GM12801 (cell line): Measurements from ENCODE around the gene CRYZ.

Experiments used
- TF ChIP-seq, protein P1 (sequence below): IDR thresholded peaks from one replicate; pipeline ENCODE4 v1.5.1; 2011; ENCODE audit warnings: control low read depth; ENCODE audit not compliant: insufficient read length; ENCODE audit errors: extremely low read depth

Gene CRYZ

GRCh38 chr1:74732960-74733603, at the start of gene CRYZ, which contains the start of gene TYW3:
TSS of gene CRYZ (minus strand) at chr1:74733050. CDS start at chr1:74724821, 8,229 bp downstream.
TSS of gene TYW3 (plus strand) at chr1:74733152. CDS start at chr1:74733245, 93 bp downstream.
- TF ChIP-seq, protein P1, sequence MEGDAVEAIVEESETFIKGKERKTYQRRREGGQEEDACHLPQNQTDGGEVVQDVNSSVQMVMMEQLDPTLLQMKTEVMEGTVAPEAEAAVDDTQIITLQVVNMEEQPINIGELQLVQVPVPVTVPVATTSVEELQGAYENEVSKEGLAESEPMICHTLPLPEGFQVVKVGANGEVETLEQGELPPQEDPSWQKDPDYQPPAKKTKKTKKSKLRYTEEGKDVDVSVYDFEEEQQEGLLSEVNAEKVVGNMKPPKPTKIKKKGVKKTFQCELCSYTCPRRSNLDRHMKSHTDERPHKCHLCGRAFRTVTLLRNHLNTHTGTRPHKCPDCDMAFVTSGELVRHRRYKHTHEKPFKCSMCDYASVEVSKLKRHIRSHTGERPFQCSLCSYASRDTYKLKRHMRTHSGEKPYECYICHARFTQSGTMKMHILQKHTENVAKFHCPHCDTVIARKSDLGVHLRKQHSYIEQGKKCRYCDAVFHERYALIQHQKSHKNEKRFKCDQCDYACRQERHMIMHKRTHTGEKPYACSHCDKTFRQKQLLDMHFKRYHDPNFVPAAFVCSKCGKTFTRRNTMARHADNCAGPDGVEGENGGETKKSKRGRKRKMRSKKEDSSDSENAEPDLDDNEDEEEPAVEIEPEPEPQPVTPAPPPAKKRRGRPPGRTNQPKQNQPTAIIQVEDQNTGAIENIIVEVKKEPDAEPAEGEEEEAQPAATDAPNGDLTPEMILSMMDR: no peak

GRCh38 chr1:74780594-74780993, 47.7 kb upstream of the CRYZ start:
- TF ChIP-seq, protein P1: no peak

- TF ChIP-seq, protein P1: no peak
Measured at GRCh38 chr1:74779750-74780149, 46.9 kb upstream of the CRYZ start.

GRCh38 chr1:74777525-74777924, 44.7 kb upstream of the CRYZ start:
- TF ChIP-seq, protein P1: no peak

DNA sequence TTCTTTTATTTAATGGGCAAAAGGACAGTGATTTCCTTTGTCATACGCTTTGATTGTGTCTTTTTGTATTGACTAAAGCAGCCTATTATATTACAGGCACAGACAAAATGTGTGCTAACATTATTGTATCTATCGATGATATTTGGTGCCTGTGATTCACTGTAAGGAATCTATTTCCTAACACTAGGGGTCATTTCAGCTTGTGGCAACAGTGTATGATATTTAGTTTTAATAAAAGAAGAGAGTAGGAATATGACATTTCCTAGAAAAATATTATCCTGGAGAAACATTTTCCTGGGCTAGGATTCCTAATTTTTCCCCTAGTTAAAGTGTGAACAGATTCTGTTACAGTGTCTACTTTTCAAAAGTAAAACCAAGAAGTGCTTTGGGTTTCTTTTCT, 42.9 kb upstream of the CRYZ start:
- TF ChIP-seq, protein P1: no peak

GRCh38 chr1:74773582-74773981, 40.7 kb upstream of the CRYZ start:
- TF ChIP-seq, protein P1: no peak

DNA sequence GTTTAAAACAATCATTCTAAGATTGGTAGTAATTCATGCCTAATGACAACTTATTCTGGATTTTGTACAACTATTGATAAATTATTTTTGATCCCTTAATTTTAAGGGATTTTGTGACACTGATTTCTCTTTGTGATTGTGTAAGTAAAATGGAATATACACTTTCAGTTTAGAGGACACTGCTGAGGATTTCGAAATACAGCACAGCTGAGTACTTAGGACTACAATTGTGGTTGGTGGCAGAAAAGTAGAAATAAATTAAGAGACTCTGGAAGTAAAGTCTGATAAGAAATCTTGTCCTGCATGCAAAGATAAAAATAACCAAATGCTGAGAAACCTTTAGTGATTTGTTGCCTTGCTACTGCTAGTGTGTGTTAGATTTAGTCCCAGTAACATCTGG, 40.1 kb upstream of the CRYZ start:
- TF ChIP-seq, protein P1: no peak
